Aorta (tissue), 5 donors: ENCODE results near the gene ERC2. TPM values are rescaled to one million over a fixed set of nuclear protein-coding genes. Genes with fewer than 3 reads are reported as not detected.
A peak's percentile ranks its signal among the peaks of the same experiment; 100 is the strongest.

ENCODE experiments used
- ATAC-seq: fragments of 200-7000 bp; cut with Tn5 transposase; one replicate; pipeline ENCODE4 v1.9.1; 2022; ENCODE audit warnings: moderate library complexity; ENCODE audit not compliant: low FRiP score
- DNase-seq, 2 donors: peaks; one replicate each; pipeline ENCODE4 v3.0.0-alpha.2; 2020
- H3K27ac ChIP-seq, 2 donors: one replicate each; pipeline ENCODE4 v1.5.1; 2013; ENCODE audit warnings: low read length in 2 of 2, mild to moderate bottlenecking in 2 of 2, moderate library complexity in 2 of 2, control low read depth in 1 of 2, inconsistent platforms in 1 of 2, low read depth in 1 of 2
- H3K27me3 ChIP-seq, 2 donors: one replicate each; pipeline ENCODE4 v1.6.1; 2013; ENCODE audit warnings: control low read depth in 1 of 2, low read length in 1 of 2, mild to moderate bottlenecking in 1 of 2, moderate library complexity in 1 of 2; ENCODE audit not compliant: insufficient read depth in 2 of 2, control insufficient read depth in 1 of 2
- H3K36me3 ChIP-seq, 2 donors: one replicate each; pipeline ENCODE4 v1.6.1; 2013; ENCODE audit warnings: control low read depth in 1 of 2, low read length in 1 of 2, mild to moderate bottlenecking in 1 of 2; ENCODE audit not compliant: insufficient read depth in 2 of 2, control insufficient read depth in 1 of 2
- H3K4me1 ChIP-seq, 2 donors: one replicate each; pipeline ENCODE4 v1.6.1; 2013; ENCODE audit warnings: low read length in 2 of 2, control low read depth in 1 of 2, mild to moderate bottlenecking in 1 of 2, moderate library complexity in 1 of 2; ENCODE audit not compliant: insufficient read depth in 2 of 2, control insufficient read depth in 1 of 2
- H3K4me3 ChIP-seq, 2 donors: one replicate each; pipeline ENCODE4 v1.5.1; 2013; ENCODE audit warnings: low read length in 2 of 2, control low read depth in 1 of 2, mild to moderate bottlenecking in 1 of 2
- H3K9me3 ChIP-seq: one replicate; pipeline ENCODE4 v1.6.1; 2013; ENCODE audit warnings: mild to moderate bottlenecking, low read length; ENCODE audit not compliant: control insufficient read depth
- WGBS, 2 donors: extraction: QIAGEN DNeasy Blood & Tissue Kit; methylation state at CpG; one replicate each; pipeline ENCODE4 v1.1.7; 2013; 5-methylcytosine and 5-hydroxymethylcytosine counted together
- intact Hi-C, 2 donors: fragments of 100-400 bp; cut with DNase I; formaldehyde crosslinking; loops; one replicate each; pipeline versions ENCODE4 v1.14.2 to v1.15.0; 2022
- polyA plus RNA-seq, 2 donors: library from polyadenylated mRNA; stranded (reverse); fragments of 200-250 nt; gene quantifications; one replicate each; pipeline ENCODE4 v1.2.3, GENCODE V29; 2013
- total RNA-seq, 2 donors: library from RNA; stranded (reverse); fragmentation: NEBNext Ultra II Directional; extraction: Animal tissue kit (Norgen Biotek cat#: 25700); gene quantifications; one replicate each; pipeline ENCODE4 v1.2.1, GENCODE V29; 2021
- donor health status: healthy with polysubstance abuse.
- donor health status: Bipolar disorder and iron deficiency.
- donor health status: DM: no; HTN: no; CAD: no.
- donor health status: DM: no; HTN: no; CAD: no.
- donor health status: DM: yes; HTN: yes; CAD: no.

Gene ERC2
- total and polyA plus RNA-seq, 4 donors, result 0.27 to 0.55 TPM; not detected in 2

DNA sequence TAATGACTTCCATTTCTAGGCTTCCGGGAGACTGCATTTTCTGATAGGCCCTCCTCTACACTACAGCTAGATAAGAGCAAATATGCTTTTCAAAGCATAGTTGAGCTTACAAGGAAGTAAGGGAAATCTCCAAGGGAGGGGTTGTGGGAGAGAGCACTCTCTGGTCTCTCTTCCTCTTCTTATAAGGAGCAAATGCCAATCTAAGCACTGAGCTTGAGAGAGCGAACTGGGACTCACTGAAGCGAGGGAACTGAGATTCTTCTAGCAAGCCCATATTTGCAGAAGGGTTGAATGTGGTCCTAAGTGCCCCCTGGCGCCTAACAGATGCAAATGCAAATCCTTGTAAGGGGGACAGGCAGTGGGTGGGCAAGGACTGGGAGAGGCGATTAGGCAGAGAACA, 164.8 kb downstream of the ERC2 start:
- H3K9me3 ChIP-seq, result no peaks in the 10 kb centered on the region
- no peaks in the 10 kb centered on the region for H3K36me3 ChIP-seq
- H3K27ac ChIP-seq, result no peak overlapping the region
- no peak for ATAC-seq
- 18 to 23% methylated on average over 5 of the region's 5 CpGs for WGBS, 2 donors
- H3K4me1 ChIP-seq, result no peaks in the 10 kb centered on the region
- intact Hi-C loops, result no loop called here
- no peak overlapping the region for H3K4me3 ChIP-seq
- DNase-seq, result peak in 1 of 2 donors; percentile 44
- H3K27me3 ChIP-seq, result no peaks in the 10 kb centered on the region

DNA sequence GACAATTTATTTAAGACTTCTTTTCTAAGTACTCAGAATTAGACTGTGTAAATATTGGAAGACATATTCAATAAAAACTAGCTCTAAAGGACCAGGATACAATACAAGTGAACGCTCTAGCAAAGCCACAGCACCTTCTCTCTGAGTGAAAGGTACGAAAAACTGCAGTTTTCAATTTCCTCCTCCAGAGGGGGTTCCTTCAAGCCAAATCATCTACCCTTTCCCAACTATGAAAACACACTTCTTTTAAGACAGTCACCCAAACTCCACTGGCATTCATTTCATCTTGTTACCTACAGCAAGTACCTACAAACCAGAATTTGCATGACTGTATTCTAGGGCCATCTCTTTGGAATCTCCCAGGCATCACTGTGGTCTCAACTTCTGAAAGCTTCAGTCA, 165.8 kb downstream of the ERC2 start:
- no peak for DNase-seq
- Histone ChIP-seq H3K4me3 (no peak overlapping the region), H3K27ac (no peak overlapping the region), H3K27me3 (no peaks in the 10 kb centered on the region), H3K9me3 (no peaks in the 10 kb centered on the region), H3K4me1 (no peaks in the 10 kb centered on the region), H3K36me3 (no peaks in the 10 kb centered on the region)
- intact Hi-C loops, result no loop called here
- WGBS, 2 donors, result 77% methylated on average over 2 of the region's 2 CpGs
- ATAC-seq, result no peak

DNA sequence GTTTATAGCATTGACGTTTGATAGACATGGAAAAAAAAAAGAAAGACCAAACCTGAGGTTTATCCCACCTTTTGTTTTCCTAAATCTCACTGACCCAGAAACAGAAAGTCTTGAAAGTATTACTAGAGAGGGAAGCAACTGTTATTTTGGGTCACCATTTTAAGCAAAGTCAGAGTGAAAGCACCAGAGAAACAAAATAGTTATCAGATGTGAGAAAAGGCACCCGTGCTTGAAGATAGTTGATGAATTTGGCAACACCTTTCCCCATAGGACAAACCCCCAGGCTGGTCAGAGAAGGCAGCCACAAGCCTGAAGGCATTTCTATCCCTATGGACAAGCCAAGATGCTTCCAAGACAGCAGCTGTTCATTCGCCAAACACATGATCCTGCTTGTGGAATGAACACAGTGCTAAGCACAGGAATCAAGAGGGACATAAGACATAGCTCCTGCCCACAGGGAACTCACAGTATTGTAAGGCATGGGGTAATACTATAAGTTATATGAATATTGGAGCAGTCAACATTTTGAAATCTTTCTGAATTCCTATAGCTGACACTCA, 170.9 kb downstream of the ERC2 start:
- H3K27me3 ChIP-seq, result no peaks in the 10 kb centered on the region
- no peak overlapping the region for H3K27ac ChIP-seq
- intact Hi-C loops, result no loop called here
- 56 to 59% methylated on average over 3 of the region's 3 CpGs for WGBS, 2 donors
- ATAC-seq, result no peak
- no peak overlapping the region for H3K4me3 ChIP-seq
- H3K4me1 ChIP-seq, result no peaks in the 10 kb centered on the region
- DNase-seq, result no peak
- peaks cover 2% of the 10 kb centered on the region for H3K9me3 ChIP-seq
- no peaks in the 10 kb centered on the region for H3K36me3 ChIP-seq

DNA sequence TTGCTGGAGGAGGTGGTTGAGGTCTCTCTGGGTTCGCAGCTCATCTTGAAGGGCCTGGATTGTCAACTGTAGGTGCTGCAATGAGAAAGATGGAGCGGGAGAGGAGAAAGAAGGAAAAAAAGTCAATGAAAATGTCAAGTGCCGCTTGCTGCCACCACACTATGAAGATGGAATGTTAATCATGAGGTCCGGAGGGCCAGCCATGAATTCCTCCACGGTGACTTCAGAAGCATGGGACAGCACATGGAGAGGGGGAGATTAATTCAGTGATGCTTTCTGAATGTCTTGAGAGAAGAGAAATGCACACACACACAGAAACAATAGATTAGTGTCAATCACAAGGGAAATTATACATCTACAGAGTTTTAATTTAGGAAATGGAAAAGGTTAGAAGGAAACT, 171.9 kb downstream of the ERC2 start:
- no peak overlapping the region for H3K27ac ChIP-seq
- WGBS, 2 donors, result 31 to 40% methylated on average over 5 of the region's 5 CpGs
- intact Hi-C loops, result no loop called here
- ATAC-seq, result no peak
- H3K4me3 ChIP-seq, result no peak overlapping the region
- no peaks in the 10 kb centered on the region for H3K4me1 ChIP-seq
- H3K36me3 ChIP-seq, result no peaks in the 10 kb centered on the region
- no peak for DNase-seq
- H3K27me3 ChIP-seq, result no peaks in the 10 kb centered on the region
- H3K9me3 ChIP-seq, result peaks cover 2% of the 10 kb centered on the region

DNA sequence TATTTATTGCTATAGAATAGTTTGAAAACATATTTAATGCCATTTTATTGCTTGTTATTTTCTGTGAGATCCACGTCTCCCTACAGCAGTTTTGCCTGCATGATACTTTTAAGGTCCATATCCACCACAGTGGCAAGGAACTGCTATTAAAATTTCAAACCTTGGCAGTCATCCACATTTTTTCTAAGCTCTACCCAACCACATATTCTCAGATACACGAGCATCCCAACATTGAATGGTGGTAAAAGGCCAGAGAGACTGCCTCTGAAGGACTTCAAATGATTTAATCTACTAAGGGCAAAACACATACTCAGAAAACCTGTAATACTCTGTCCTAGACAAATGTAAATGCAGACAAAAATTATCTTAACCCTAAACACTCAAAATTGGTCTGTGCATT, 173.1 kb downstream of the ERC2 start:
- Histone ChIP-seq H3K27me3 (no peaks in the 10 kb centered on the region), H3K27ac (no peak overlapping the region), H3K9me3 (peaks cover 2% of the 10 kb centered on the region), H3K4me3 (no peak overlapping the region), H3K36me3 (no peaks in the 10 kb centered on the region), H3K4me1 (no peaks in the 10 kb centered on the region)
- DNase-seq (no peak), ATAC-seq (no peak)
- intact Hi-C loops, result no loop called here
- 47 to 48% methylated on average over 2 of the region's 2 CpGs for WGBS, 2 donors

DNA sequence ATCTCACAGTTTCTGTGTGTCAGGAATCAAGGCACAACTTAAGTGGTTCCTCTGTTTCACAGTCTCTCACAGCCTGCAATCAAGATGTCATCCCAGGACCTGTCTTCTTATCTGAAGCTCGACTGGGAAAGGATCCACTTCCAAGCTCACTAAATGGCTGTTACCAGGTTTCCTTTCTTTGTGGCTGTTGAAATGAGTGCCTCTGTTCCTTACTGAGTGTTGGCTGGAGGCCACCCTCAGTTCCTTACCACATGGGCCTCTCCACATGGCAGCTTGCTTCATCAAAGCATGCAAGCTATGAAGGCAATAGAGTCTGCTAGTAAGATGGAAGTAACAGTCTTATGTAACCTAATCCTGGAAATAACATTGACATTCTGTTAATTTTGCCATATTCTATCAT, 174.0 kb downstream of the ERC2 start:
- Histone ChIP-seq H3K9me3 (peaks cover 2% of the 10 kb centered on the region), H3K4me3 (no peak overlapping the region), H3K36me3 (no peaks in the 10 kb centered on the region), H3K27ac (no peak overlapping the region), H3K27me3 (no peaks in the 10 kb centered on the region), H3K4me1 (no peaks in the 10 kb centered on the region)
- intact Hi-C loops, result no loop called here
- ATAC-seq, result no peak
- DNase-seq, result no peak
- 43 to 58% methylated on average over 1 of the region's 1 CpG for WGBS, 2 donors

DNA sequence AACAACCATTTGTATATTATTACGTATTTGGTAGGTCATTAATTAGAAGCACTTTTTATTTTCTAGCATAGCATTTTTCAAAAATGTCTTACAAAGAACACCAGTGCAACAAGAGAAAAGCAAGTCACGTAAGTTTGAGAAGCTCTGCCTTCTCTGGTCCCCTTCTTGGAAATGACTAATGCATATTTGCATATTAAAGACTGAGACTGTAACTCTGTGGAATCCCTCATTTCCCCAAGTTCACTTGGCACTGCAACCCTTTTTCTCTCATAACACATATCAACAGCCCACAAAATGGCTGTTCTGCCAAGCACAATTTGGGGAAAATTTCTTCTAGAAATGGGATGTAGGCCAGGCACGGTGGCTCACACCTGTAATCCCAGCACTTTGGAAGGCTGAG, 176.3 kb downstream of the ERC2 start:
- WGBS, 2 donors, result 81 to 85% methylated on average over 3 of the region's 3 CpGs
- DNase-seq, result no peak
- Histone ChIP-seq H3K36me3 (no peaks in the 10 kb centered on the region), H3K27ac (no peak overlapping the region), H3K4me3 (no peak overlapping the region), H3K9me3 (peaks cover 2% of the 10 kb centered on the region), H3K4me1 (no peaks in the 10 kb centered on the region), H3K27me3 (no peaks in the 10 kb centered on the region)
- intact Hi-C loops, result no loop called here
- ATAC-seq, result no peak

DNA sequence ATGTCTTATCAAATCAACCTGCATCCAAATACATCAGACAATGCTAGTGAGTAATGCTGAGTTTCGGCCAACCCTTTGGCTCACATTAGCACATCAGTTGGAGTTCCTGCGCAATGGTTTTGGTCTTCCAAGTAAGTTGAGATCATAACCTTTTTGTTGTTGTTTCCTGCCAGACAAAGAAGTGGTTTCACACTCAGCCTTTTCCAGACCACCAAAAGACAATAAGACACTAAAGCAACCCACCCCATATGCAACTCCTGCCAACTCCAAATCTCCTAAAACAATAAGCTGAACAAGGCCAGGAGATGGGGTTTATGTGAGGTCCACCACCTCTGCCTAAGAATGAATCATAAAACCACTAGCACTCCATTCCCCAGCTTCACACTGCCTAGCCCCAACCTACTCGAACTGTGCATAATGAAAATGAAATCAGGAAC, 177.0 kb downstream of the ERC2 start:
- DNase-seq (no peak), ATAC-seq (peak; percentile 50)
- intact Hi-C loops, result no loop called here
- 81 to 86% methylated on average over 3 of the region's 3 CpGs for WGBS, 2 donors
- Histone ChIP-seq H3K9me3 (peaks cover 2% of the 10 kb centered on the region), H3K27ac (no peak overlapping the region), H3K27me3 (no peaks in the 10 kb centered on the region), H3K36me3 (no peaks in the 10 kb centered on the region), H3K4me3 (no peak overlapping the region), H3K4me1 (no peaks in the 10 kb centered on the region)

DNA sequence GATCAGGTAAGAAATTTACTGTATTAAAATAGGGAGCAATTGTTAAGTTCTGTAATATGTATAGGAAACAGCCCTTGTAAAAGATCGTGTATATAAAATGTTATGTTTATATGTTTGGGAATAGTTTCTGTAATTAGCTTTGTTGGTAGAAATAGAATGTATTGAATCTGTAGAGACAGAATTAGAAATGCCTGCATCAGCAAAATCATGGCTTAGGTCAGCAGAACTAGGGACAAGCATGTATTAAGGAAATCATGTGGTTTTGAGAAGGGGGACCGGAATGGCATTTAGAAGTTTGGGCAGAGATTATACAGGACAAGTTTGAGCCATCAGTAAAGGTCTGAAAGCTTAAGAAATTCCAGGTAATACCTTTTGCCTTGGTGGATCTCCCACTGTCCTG, 177.9 kb downstream of the ERC2 start:
- Histone ChIP-seq H3K27me3 (no peaks in the 10 kb centered on the region), H3K36me3 (no peaks in the 10 kb centered on the region), H3K27ac (no peak overlapping the region), H3K9me3 (peaks cover 3% of the 10 kb centered on the region), H3K4me3 (no peak overlapping the region), H3K4me1 (no peaks in the 10 kb centered on the region)
- 60 to 73% methylated on average over 2 of the region's 2 CpGs for WGBS, 2 donors
- DNase-seq (no peak), ATAC-seq (no peak)
- intact Hi-C loops, result no loop called here
